ENCODE results near the gene AP5M1.

DNA sequence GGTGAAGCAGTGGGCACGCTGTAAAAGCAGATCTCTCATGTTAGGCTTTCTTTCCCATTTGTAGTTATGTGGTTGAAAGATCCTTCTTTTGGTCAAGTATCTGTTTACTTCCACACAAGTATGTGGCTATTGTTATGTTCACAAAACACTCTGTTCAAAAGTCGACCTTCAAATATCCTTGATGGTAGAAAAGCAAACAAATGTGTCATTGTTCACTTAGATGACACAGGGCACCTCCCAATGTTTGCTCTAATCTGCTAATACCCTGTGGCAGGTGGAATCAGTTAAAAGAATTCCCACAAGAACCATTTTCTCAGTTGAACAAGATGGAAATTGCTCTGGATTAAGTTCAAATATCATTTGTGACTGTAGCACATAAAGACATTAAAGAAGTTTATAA, 78.0 kb downstream of the AP5M1 start:
- TF ChIP-seq ZFP3 (CRISPR knock-in tag; IDR thresholded peaks at IDR 0.05): no peak
- no peak for TF ChIP-seq ARNTL (CRISPR knock-in tag; IDR thresholded peaks at IDR 0.05; ENCODE audit: borderline replicate concordance, low read depth)
- TF ChIP-seq ZFP30 (CRISPR knock-in tag; IDR thresholded peaks at IDR 0.05): no peak

Data from SK-N-SH treated with all-trans-retinoic acid at 6 μM for 48 hours (cell line).